GM23248 (cell line): Measurements from ENCODE around the gene EP300. TPM values are rescaled to one million over a fixed set of nuclear protein-coding genes. Genes with fewer than 3 reads are reported as not detected.
"Not testable (repeated sequence)": the region's sequence is repeated elsewhere in the genome, so short reads cannot be mapped to it uniquely, and the experiment has no call there.

Experiments
- DNase-seq: peaks from one replicate; pipeline ENCODE4 v3.0.0-alpha.2; 2015
- H2AFZ ChIP-seq: fragments of 200-600 bp; sonication (generic); 2 replicates; pipeline ENCODE4 v1.6.1; 2016; ENCODE audit warnings: antibody characterized with exemption
- H3F3A ChIP-seq: fragments of 200-600 bp; sonication (generic); 2 replicates; pipeline ENCODE4 v1.6.1; 2016; ENCODE audit warnings: mild to moderate bottlenecking, antibody characterized with exemption, mixed run types; ENCODE audit not compliant: insufficient read depth
- H3K27ac ChIP-seq: fragments of 200-600 bp; sonication (generic); 2 replicates; pipeline ENCODE4 v1.5.1; 2016; ENCODE audit warnings: mild to moderate bottlenecking
- H3K27me3 ChIP-seq: fragments of 200-600 bp; sonication (generic); replicated peaks from 2 replicates; pipeline ENCODE4 v1.6.1; 2016; ENCODE audit warnings: mild to moderate bottlenecking; ENCODE audit not compliant: insufficient read depth
- H3K36me3 ChIP-seq: fragments of 200-600 bp; sonication (generic); 2 replicates; pipeline ENCODE4 v1.6.1; 2016; ENCODE audit warnings: low read depth, mild to moderate bottlenecking
- H3K4me1 ChIP-seq: fragments of 200-600 bp; sonication (generic); 2 replicates; pipeline ENCODE4 v1.6.1; 2016; ENCODE audit warnings: mild to moderate bottlenecking; ENCODE audit not compliant: insufficient read depth
- H3K4me2 ChIP-seq: fragments of 200-600 bp; sonication (generic); one replicate; pipeline ENCODE4 v1.6.1; 2016; ENCODE audit warnings: mild to moderate bottlenecking; ENCODE audit not compliant: unreplicated experiment
- H3K4me3 ChIP-seq: fragments of 200-600 bp; sonication (generic); 2 replicates; pipeline ENCODE4 v1.5.1; 2016; ENCODE audit warnings: mild to moderate bottlenecking
- H3K79me2 ChIP-seq: fragments of 200-600 bp; sonication (generic); 2 replicates; pipeline ENCODE4 v1.6.1; 2016; ENCODE audit warnings: mild to moderate bottlenecking; ENCODE audit not compliant: insufficient read depth
- H3K9ac ChIP-seq: fragments of 200-600 bp; sonication (generic); 2 replicates; pipeline ENCODE4 v1.6.1; 2016; ENCODE audit warnings: mild to moderate bottlenecking
- H3K9me2 ChIP-seq: fragments of 200-600 bp; sonication (generic); 2 replicates; pipeline ENCODE4 v1.6.1; 2016; ENCODE audit warnings: mixed run types, mild to moderate bottlenecking, moderate library complexity; ENCODE audit not compliant: insufficient read depth
- H3K9me3 ChIP-seq: fragments of 200-600 bp; sonication (generic); one replicate; pipeline ENCODE4 v1.6.1; 2017; ENCODE audit warnings: low read depth
- H4K20me1 ChIP-seq: fragments of 200-600 bp; sonication (generic); 2 replicates; pipeline ENCODE4 v1.6.0; 2016; ENCODE audit not compliant: insufficient read depth
- EZH2 ChIP-seq: fragments of 200-600 bp; sonication (generic); IDR thresholded peaks from 2 replicates; pipeline ENCODE4 v1.6.1; 2018; ENCODE audit warnings: antibody characterized with exemption, mild to moderate bottlenecking; ENCODE audit not compliant: insufficient read depth, poor library complexity, severe bottlenecking
- EZH2phosphoT487 ChIP-seq: fragments of 200-600 bp; sonication (generic); IDR thresholded peaks from 2 replicates; pipeline ENCODE4 v1.6.1; 2018; ENCODE audit warnings: antibody characterized with exemption, moderate library complexity, mild to moderate bottlenecking, low read depth; ENCODE audit not compliant: insufficient read depth
- WGBS, 2 experiments: methylation state at CpG; one replicate each; pipeline ENCODE4 v1.1.6; 2015 to 2017; ENCODE audit warnings: low lambda C conversion rate in 2 of 2, low coverage in 1 of 2; ENCODE audit errors: missing lambda C conversion rate in 2 of 2; 5-methylcytosine and 5-hydroxymethylcytosine counted together
- in situ Hi-C: fragments of 300-500 bp; cut with MboI; formaldehyde crosslinking; loops from 2 replicates; pipeline ENCODE4 v1.15.0; 2020
- polyA plus RNA-seq: library from polyadenylated mRNA; unstranded; fragments of >200 nt; fragmentation: Nextera tagmentation; extraction: Ambion mirVana; gene quantifications from 2 replicates; pipeline ENCODE4 v1.2.1, GENCODE V29; 2016
- total RNA-seq: library from RNA; depleted of rRNA; stranded (reverse); fragments of >200 nt; shearing (Covaris generic); gene quantifications from 2 replicates; pipeline ENCODE4 v1.2.3, GENCODE V29; 2014

The EP300 gene
- total and polyA plus RNA-seq, 2 experiments from 2014 or later = 11.4 to 18.8 TPM

DNA sequence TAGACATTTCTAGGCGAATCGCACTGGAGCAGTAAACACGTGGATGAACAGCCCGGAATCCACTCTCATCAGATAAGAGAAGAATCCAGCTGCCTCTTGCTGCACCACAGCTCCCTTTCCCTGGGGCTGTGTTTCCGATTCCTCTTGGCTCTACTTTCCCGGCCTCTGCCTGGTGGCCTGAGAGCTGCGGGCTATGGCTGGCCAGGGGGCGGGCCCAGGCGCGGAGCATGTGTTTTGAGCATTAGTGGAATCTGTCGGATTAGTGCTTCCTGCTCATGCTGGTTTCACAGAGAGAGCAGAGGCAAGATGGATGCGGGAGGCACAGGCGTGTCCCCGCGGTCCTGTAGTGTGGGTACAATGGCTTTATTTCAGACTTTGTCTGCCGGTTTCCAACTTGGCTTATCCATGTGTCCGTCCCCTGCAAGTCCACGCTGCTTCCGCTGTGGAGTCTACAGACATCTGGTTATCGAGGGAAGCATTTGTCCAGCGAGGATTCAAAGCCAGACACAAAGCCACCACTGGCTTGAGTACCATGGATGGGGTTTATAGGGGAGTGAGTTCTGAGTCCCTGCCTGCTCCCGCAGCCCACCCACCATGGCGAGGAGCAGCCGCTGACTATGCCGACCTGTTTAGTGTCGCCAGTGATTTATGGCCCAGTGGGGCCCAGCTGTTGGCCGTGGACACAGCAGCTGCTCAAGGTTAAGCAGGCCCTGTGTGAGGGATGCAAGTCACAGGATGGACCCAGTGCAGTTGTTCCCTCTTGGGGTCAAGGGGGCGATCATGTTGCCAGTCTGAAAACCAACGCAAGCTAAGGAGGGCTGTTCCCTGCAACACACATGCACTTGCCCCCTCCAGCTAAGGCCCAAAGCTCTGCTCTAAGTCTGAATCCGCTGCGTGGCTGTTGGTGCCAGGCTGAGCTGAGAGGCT lies 43.3 kb upstream of the EP300 start:
- no peak for TF ChIP-seq EZH2phosphoT487
- TF ChIP-seq EZH2 = no peak
- Histone ChIP-seq H3K36me3 (no peaks in the 10 kb centered on the region), H2AFZ (peak overlapping the region; percentile 98), H3K9me2 (no peaks in the 10 kb centered on the region), H3K27ac (peak overlapping the region; percentile 0; the same call in 1 of the 2 replicates), H3K9ac (peak overlapping the region; percentile 41), H4K20me1 (no peaks in the 10 kb centered on the region), H3K9me3 (no peaks in the 10 kb centered on the region), H3K27me3 (no peaks in the 10 kb centered on the region; the same call in 1 of the 2 replicates), H3K4me3 (peak overlapping the region; percentile 64), H3K4me2 (peak overlapping the region; percentile 56), H3F3A (peaks cover 23% of the 10 kb centered on the region), H3K79me2 (no peaks in the 10 kb centered on the region), H3K4me1 (peaks cover 13% of the 10 kb centered on the region)
- 19 to 21% methylated on average over 31 of the region's 31 CpGs for WGBS, 2 experiments
- in situ Hi-C loops = no loop called here
- peak; percentile 84 for DNase-seq

DNA sequence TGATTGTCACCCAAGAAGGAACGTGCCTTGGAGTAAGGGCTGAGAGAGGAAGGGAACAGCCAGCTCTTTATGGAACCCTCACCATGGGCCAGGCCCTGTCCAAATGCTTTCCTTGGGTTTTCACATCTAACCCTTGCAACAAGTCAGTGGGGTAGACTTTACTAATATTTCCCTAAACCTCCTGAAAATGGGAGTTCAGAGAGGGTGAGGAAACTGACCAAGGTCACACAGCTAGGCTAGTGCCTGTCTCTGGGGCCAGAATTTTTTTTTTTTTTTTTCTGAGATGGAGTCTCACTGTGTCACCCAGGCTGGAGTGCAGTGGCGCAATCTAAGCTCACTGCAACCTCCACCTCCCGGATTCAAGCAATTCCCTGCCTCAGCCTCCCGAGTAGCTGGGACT lies 42.6 kb upstream of the EP300 start:
- H3K36me3 ChIP-seq, H3K4me3 ChIP-seq, in situ Hi-C loops, H3K9ac ChIP-seq, H3K9me3 ChIP-seq, DNase-seq, H3K4me2 ChIP-seq, H3K27me3 ChIP-seq, H3K9me2 ChIP-seq, H4K20me1 ChIP-seq, H3K27ac ChIP-seq, H3K79me2 ChIP-seq: not testable (repeated sequence)
- H2AFZ ChIP-seq = peak overlapping the region; percentile 98
- peaks cover 13% of the 10 kb centered on the region for H3K4me1 ChIP-seq
- 94 to 100% methylated on average over 4 of the region's 4 CpGs for WGBS, 2 experiments
- H3F3A ChIP-seq = peaks cover 23% of the 10 kb centered on the region

DNA sequence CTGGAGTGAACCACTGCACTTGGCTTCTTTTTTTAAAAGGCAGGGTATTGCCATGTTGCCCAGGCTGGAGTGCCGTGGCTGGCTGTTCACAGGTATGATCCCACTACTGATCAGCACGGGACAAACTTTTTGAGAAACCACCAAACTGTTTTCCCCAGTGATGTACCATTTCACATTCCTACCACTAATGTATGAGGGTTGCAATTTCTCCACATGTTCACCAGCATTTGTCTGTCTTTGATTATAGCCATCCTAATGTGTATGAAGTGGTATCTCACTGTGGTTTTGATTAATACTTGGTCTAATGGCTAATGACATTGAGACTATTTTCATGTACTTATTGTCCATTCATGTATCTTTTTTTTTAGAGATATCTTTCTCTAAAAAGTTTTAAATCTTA lies 41.5 kb upstream of the EP300 start:
- Histone ChIP-seq H3K4me2 (no peak overlapping the region), H2AFZ (no peak overlapping the region), H3K9me2 (no peaks in the 10 kb centered on the region), H3F3A (peaks cover 23% of the 10 kb centered on the region), H4K20me1 (no peaks in the 10 kb centered on the region), H3K9me3 (no peaks in the 10 kb centered on the region), H3K27ac (no peak overlapping the region), H3K36me3 (no peaks in the 10 kb centered on the region), H3K79me2 (no peaks in the 10 kb centered on the region), H3K27me3 (no peaks in the 10 kb centered on the region), H3K4me3 (no peak overlapping the region), H3K4me1 (peaks cover 13% of the 10 kb centered on the region), H3K9ac (no peak overlapping the region)
- peak; percentile 25 for DNase-seq
- no peak for TF ChIP-seq EZH2
- TF ChIP-seq EZH2phosphoT487 = no peak
- 51 to 52% methylated on average over 2 of the region's 2 CpGs for WGBS, 2 experiments
- in situ Hi-C loops = no loop called here

DNA sequence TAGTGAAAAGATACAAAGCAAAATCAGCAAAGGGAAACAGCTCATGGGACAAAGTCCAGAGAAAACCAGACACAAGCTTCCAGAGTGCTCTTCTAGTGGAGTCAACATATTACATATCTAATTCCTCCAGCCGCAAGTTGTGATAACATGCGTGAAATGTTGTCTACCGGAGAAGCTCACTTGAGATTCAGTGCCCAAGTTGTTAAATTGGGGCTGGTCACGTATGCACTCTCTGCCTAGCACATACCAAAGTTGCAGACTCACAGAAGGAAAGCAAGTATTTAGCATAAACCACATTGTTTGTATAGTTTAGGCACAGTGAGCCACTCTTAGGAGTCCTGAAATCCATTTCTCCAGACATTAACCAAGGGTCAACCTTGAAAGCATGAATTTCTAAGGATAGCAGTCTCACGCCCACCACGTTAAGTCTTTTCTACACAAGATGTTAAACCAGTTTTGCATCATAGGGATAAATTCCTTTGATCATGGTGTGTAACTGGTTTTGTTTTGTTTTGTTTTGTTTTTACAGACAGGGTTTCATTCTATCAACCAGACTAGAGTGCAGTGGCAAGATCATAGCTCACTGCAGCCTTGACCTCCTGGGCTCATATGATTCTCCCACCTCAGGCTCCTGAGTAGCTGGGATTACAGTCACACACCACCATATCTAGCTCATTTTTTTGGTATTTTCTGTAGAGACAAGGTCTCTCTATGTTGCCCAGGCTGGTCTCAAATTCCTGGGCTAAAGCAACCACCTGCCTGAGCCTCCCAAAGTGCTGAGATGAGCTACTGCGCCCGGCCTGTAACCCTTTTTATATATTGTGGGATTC lies 39.5 kb upstream of the EP300 start:
- Histone ChIP-seq H3K27ac (no peak overlapping the region), H4K20me1 (no peaks in the 10 kb centered on the region), H3F3A (peaks cover 23% of the 10 kb centered on the region), H2AFZ (peak overlapping the region; percentile 27; the same call in 1 of the 2 replicates), H3K9me3 (no peaks in the 10 kb centered on the region), H3K4me1 (peaks cover 13% of the 10 kb centered on the region), H3K36me3 (no peaks in the 10 kb centered on the region), H3K4me2 (peak overlapping the region; percentile 36), H3K27me3 (no peaks in the 10 kb centered on the region), H3K4me3 (no peak overlapping the region), H3K79me2 (no peaks in the 10 kb centered on the region), H3K9ac (no peak overlapping the region), H3K9me2 (no peaks in the 10 kb centered on the region)
- in situ Hi-C loops = no loop called here
- 84 to 85% methylated on average over 8 of the region's 8 CpGs for whole genome bisulfite sequencing, 2 experiments
- no peak for TF ChIP-seq EZH2
- TF ChIP-seq EZH2phosphoT487 = no peak
- DNase-seq = peak; percentile 60
